Mucosa of descending colon (tissue), 3 donors: ENCODE measurements around the gene PROSER3. TPM values are rescaled to one million over a fixed set of nuclear protein-coding genes. Genes with fewer than 3 reads are reported as not detected.
"Not testable (repeated sequence)": the region's sequence is repeated elsewhere in the genome, so short reads cannot be mapped to it uniquely, and the experiment has no call there.

Experiments used
- ATAC-seq: fragments of 200-7000 bp; cut with Tn5 transposase; one replicate; pipeline ENCODE4 v1.9.1; 2020; ENCODE audit warnings: mild to moderate bottlenecking, moderate library complexity
- DNase-seq, 3 donors: peaks; one replicate each; pipeline ENCODE4 v3.0.0-alpha.2; 2020
- H3K36me3 ChIP-seq: fragments of 200-600 bp; one replicate; pipeline ENCODE4 v1.8.0; 2021; ENCODE audit warnings: low read depth, mild to moderate bottlenecking
- H3K4me1 ChIP-seq: fragments of 200-600 bp; one replicate; pipeline ENCODE4 v1.8.0; 2021; ENCODE audit warnings: low read depth, mild to moderate bottlenecking
- H3K4me3 ChIP-seq: fragments of 200-600 bp; one replicate; pipeline ENCODE4 v1.8.0; 2021; ENCODE audit warnings: mild to moderate bottlenecking
- H3K9me3 ChIP-seq: fragments of 200-600 bp; one replicate; pipeline ENCODE4 v1.8.0; 2021; ENCODE audit warnings: mild to moderate bottlenecking
- intact Hi-C, 2 donors: fragments of 100-400 bp; cut with DNase I in 1 of 2; cut with micrococcal nuclease in 1 of 2; formaldehyde crosslinking; loops; one replicate each; pipeline versions ENCODE4 v1.11.0 to v1.11.1; 2022; cut with DNase I, micrococcal nuclease
- total RNA-seq, 3 donors: library from RNA; stranded (reverse); fragmentation: NEBNext Ultra II Directional in 2 of 3; extraction: Animal tissue kit (Norgen Biotek cat#: 25700) in 2 of 3; gene quantifications; one replicate each; pipeline versions ENCODE4 v1.2.1 to v1.2.4, GENCODE V29; 2021 to 2023
- TF ChIP-seq, protein P1 (sequence below): fragments of 200-600 bp; IDR thresholded peaks from one replicate; pipeline ENCODE4 v1.8.0; 2022; ENCODE audit warnings: antibody characterized with exemption, mild to moderate bottlenecking
- donor health status: DM: no; HTN: no; CAD: no; lungs with moderate emphysema.
- donor health status: DM: no; HTN: no; CAD: no.
- donor health status: DM: no; HTN: yes; CAD: no.

Gene PROSER3
- total RNA-seq, 3 donors from 2014 or later: 21.7 to 26.5 (median 26.0) TPM

DNA sequence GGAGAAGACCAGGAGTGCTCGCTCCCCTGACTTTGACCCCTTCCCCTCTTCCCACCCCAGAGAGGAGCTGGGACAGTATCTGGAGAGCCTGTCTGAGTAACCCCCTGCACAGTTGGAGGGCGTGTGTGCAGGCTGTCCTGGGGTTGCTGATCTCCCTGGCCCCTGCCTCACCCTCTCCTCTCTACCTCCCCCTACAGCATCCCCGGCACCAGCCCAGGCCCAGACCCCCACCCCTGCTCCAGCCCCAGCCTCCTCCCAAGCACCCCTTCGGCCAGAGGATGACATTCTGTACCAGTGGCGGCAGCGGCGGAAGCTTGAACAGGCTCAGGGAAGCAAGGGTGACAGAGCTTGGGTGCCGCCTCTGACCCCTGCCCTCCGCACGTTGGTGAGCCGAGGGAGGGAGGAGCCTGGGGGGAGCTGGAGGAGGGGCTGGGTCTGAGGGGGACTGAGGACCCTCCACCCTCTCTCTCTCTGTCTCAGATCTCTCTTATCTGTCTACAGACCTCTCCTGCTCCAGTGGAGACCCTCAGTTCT, 8.7 kb downstream of the PROSER3 start:
- intact Hi-C loops: no loop called here
- peak; percentile 24 for ATAC-seq

GRCh38 chr19:35767288-35768081, 9.5 kb downstream of the PROSER3 start:
- Histone ChIP-seq H3K9me3 (no peaks in the 10 kb centered on the region), H3K4me1 (no peaks in the 10 kb centered on the region), H3K4me3 (no peak overlapping the region), H3K36me3 (no peaks in the 10 kb centered on the region)
- intact Hi-C loops: no loop called here
- DNase-seq (no peak), ATAC-seq (peak; percentile 25)
- TF ChIP-seq, protein P1, sequence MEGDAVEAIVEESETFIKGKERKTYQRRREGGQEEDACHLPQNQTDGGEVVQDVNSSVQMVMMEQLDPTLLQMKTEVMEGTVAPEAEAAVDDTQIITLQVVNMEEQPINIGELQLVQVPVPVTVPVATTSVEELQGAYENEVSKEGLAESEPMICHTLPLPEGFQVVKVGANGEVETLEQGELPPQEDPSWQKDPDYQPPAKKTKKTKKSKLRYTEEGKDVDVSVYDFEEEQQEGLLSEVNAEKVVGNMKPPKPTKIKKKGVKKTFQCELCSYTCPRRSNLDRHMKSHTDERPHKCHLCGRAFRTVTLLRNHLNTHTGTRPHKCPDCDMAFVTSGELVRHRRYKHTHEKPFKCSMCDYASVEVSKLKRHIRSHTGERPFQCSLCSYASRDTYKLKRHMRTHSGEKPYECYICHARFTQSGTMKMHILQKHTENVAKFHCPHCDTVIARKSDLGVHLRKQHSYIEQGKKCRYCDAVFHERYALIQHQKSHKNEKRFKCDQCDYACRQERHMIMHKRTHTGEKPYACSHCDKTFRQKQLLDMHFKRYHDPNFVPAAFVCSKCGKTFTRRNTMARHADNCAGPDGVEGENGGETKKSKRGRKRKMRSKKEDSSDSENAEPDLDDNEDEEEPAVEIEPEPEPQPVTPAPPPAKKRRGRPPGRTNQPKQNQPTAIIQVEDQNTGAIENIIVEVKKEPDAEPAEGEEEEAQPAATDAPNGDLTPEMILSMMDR: no peak

More for the DNA sequence above, 8.7 kb downstream of the PROSER3 start:
- Histone ChIP-seq H3K36me3 (no peaks in the 10 kb centered on the region), H3K4me1 (no peaks in the 10 kb centered on the region), H3K9me3 (no peaks in the 10 kb centered on the region), H3K4me3 (no peak overlapping the region)
- no peak for DNase-seq
- TF ChIP-seq, protein P1: no peak

DNA sequence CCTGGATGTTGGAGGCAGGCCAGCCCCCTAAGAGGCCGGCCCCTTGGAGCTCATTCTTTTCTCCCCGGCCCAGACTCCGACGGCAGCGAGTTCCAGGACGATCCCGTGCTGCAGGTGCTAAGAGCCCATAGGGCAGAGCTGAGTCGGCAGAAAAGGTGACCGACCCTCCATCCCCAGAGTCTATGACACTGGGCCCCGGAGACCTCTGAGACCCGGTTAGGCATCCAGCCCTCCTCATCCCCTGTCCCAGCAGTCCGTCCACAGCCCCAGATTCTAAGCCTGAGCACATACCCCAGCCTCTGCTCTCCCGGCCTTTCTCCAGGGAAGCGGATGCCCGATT, 10.1 kb downstream of the PROSER3 start:
- Histone ChIP-seq H3K4me3 (no peak overlapping the region), H3K4me1 (no peaks in the 10 kb centered on the region), H3K9me3 (no peaks in the 10 kb centered on the region), H3K36me3 (no peaks in the 10 kb centered on the region)
- DNase-seq (no peak), ATAC-seq (no peak)
- TF ChIP-seq, protein P1: no peak
- intact Hi-C loops: no loop called here

- H3K4me1 ChIP-seq, ATAC-seq, DNase-seq, intact Hi-C loops, H3K9me3 ChIP-seq, H3K4me3 ChIP-seq, H3K36me3 ChIP-seq: not testable (repeated sequence)
Measured at GRCh38 chr19:35772362-35772761, 14.4 kb downstream of the PROSER3 start.

DNA sequence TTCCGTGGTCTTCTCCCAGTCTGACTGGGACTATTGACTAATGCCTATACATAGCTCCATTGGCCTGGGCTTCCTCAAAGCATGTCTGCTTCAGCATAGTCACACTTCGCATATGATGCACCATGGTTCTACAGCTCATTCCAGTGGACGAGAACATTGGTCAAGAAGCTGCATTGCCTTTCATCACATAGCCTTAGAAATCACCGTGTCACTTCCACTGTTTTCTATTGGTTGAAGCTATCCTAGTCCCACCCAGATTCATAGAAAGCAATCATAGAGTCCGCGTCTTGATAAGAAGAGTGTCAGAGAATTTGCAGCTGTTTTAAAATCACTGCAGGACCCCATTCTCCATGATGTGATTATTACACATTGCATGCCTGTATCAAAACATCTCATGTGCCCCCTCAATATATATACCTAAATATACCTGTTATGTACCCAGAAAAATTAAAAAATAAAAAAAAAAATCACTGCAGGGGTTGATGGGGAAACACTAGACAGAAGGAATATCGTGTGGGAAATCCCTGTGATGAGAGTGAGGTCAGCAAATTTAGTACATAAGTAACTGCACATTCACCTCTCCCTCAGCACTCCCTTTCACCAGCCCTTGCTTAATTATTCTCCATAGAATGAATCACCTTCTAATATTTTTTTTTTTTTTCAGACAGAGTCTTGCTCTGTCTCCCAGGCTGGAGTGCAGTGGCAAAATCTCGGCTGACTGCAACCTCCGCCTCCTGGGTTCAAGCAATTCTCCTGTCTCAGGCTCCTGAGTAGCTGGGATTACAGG, 15.2 kb downstream of the PROSER3 start:
- intact Hi-C loops: no loop called here
- ATAC-seq (no peak), DNase-seq (no peak)
- H3K4me3 ChIP-seq: no peak overlapping the region
- no peaks in the 10 kb centered on the region for H3K9me3 ChIP-seq
- TF ChIP-seq, protein P1: no peak
- H3K4me1 ChIP-seq: no peaks in the 10 kb centered on the region
- no peaks in the 10 kb centered on the region for H3K36me3 ChIP-seq
